ENCODE measurements around the gene TARS2.

The TARS2 gene, protein sequence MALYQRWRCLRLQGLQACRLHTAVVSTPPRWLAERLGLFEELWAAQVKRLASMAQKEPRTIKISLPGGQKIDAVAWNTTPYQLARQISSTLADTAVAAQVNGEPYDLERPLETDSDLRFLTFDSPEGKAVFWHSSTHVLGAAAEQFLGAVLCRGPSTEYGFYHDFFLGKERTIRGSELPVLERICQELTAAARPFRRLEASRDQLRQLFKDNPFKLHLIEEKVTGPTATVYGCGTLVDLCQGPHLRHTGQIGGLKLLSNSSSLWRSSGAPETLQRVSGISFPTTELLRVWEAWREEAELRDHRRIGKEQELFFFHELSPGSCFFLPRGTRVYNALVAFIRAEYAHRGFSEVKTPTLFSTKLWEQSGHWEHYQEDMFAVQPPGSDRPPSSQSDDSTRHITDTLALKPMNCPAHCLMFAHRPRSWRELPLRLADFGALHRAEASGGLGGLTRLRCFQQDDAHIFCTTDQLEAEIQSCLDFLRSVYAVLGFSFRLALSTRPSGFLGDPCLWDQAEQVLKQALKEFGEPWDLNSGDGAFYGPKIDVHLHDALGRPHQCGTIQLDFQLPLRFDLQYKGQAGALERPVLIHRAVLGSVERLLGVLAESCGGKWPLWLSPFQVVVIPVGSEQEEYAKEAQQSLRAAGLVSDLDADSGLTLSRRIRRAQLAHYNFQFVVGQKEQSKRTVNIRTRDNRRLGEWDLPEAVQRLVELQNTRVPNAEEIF

DNA sequence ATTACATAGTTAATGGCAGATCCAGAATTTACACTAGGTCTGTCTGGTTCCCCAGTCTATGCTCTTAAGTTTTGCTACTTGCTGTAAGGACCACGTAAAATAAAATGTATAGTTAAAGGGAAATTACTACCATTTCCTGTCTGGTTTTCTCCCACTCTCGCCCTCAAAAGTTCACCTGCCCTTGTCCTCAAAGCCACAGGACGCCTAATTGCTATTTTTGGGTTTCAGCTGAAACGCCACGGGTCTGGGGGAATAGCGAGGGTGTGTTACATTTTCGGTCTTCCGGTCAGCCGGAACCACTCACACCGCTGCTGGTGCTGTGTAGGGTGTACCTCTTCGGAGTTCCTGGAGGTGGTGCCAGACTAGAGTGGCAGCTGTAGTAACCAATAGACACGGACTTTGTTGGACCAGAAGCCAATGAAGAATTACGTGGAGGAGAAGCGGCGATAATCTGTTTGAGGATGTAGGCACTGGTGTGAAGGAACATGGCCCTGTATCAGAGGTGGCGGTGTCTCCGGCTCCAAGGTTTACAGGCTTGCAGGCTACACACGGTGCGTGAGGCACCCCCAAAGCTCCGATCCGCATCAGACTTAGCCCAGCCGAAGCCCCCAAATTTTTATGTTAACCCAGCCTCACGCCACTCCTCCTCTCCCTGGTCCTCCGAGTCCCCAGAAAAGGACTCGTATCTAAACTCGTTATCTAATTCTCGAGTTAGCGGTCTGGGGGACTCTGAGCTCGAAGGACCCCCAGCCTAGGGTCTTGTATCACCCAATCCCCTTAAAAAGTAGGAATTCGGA, at the start of gene TARS2:
TSS of gene TARS2 (plus strand) at position 454 of the 797 bp plus-strand sequence. CDS start at position 486, 32 bp downstream.
- peak; percentile 98 to 100 for DNase-seq

DNA sequence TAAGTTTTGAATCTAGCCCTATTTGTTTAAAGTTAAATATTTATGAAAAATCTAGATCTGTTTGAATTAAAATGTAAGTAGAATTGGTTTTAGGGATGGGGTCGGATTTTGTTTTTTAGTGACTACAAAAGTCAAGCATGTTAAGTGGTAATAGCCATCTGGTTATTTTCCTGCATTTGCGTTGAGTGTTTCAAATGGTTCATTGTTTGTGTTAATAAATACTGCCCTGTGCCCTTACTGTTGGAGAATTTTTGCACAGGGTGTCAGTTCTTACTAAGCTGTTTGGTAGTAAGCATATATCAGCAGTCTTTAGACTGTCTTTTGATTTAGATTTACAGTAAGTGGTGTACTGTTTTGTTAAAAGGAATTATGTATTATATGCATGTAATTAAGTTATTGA, 46.1 kb upstream of the TARS2 start:
- DNase-seq = no peak

DNA sequence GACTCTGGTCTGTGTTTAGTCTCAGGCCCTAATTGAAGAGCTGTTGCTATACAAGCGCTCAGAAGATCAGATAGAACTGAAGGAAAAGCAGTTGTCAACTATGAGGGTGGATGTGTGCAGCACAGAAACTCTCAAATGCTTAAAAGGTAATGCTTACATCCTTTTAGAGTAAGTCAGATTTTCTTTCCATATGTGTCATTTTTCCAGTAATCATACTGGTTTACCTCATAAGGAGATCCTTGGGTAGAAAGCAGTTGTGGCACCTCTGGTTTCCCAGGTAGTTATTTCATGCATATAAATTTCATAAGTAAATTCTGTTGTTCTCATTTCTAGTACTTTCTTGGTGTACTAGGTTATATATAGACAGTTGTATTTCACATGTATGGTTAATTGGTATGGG, 43.0 kb upstream of the TARS2 start:
- no peak for DNase-seq

DNA sequence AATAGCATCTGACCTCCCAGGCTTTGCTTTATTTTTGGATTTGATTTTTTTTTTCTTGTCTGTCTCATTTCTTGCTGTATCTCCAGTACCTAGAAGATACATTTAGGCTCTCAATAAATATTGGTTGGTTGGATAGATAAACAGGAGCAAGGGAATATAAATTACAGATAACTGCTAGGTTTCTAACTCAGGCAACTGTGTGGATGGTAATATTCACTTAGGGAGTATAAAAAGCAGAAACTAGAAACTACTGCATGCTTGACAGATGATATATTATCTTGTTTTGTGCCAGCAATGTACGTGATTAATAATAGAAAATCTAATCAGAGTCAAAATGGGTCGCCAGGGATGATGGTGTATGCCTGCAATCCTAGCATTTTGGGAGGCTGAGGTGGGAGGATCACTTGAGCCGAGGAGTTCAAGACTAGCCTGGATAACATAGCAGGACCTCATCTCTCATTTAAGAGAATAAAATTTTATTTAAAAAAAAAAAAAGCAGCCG, 31.0 kb upstream of the TARS2 start:
- DNase-seq = no peak

DNA sequence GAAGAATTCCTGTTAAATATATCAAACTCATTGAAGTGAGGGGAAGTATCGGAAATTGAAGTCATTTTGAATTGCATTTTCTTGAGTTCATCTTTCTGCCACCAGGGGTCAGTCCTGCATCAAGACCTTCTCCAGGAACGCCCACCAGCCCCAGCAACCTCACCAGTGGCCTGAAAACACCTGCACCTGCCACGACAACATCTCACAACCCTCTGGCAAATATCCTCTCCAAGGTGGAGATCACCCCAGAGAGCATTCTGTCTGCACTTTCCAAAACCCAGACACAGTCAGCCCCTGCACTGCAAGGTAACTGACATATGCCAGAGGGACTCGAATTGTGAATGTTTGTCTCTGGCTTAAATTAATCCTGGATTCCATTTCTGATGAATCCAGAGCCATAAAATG, 22.8 kb upstream of the TARS2 start:
- DNase-seq = peak; percentile 43 to 74

DNA sequence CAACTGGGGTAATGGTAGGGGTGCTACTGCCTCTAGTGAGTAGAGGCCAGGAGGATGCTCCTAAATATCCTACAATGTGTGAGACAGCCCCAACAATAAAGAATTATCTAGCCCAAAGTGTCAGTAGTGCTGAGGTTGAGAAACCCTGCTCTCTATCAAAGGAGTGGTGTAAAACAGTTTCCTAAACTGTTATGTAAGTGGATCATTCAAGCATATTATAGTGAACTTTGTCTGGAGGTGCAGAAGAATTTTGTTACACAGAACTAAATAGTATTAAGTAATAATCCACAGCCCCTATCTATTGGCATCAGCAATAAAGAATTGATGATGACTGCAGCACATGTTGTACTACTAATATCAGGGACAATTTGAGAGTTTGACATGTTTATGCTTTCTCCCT, 20.3 kb upstream of the TARS2 start:
- DNase-seq = no peak

DNA sequence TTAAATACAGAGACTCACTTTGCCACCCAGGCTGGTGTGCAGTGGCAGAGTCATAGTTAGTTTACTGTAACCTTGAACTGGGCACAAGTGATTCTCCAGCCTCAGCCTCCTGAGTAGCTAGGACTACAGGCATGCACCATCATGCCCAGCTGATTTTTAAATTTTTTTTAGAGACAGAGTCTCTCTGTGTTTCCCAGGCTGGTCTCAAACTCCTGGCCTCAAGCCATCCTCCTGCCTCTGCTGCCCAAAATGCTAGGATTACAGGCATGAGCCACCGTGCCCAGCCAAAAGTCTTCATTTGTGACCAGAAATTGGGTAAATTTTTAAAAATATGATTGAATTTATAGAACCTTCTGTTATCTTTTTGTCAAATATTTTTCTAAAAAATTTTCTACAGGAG, 17.9 kb upstream of the TARS2 start:
- no peak for DNase-seq

DNA sequence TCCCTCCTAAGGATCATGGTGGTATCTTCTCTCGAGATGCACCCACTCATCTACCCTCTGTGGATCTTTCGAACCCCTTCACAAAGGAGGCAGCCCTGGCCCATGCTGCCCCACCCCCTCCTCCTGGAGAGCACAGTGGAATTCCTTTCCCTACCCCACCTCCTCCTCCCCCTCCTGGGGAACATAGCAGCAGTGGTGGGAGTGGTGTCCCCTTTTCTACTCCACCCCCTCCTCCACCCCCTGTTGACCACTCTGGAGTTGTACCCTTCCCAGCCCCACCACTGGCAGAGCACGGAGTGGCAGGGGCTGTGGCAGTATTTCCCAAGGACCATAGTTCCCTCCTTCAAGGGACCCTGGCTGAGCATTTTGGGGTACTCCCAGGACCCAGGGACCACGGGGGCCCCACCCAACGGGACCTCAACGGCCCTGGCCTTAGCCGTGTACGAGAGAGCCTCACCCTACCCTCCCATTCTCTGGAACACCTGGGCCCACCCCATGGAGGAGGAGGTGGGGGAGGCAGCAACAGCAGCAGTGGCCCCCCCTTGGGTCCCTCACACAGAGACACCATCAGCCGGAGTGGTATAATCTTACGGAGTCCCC, 14.5 kb upstream of the TARS2 start:
- DNase-seq = no peak

DNA sequence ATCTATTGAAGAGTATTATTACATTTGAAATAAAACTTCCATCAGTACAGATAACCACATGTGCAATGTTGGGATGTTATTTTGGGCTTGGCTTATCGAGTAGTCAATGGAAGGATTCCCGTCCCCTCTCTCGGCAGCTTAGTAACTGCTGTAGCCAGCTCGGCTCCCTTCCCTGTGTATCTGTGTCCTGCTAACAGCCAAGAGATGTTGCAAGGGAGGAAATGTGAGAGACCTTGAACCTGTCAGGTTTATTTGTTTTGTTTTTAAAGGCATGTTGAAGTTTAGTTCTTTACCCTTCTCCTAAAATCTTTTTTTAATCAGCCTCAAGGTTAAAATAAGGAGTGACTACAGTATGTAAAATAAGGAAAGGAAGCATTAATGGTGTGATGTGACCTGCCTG, 13.6 kb upstream of the TARS2 start:
- no peak for DNase-seq

DNA sequence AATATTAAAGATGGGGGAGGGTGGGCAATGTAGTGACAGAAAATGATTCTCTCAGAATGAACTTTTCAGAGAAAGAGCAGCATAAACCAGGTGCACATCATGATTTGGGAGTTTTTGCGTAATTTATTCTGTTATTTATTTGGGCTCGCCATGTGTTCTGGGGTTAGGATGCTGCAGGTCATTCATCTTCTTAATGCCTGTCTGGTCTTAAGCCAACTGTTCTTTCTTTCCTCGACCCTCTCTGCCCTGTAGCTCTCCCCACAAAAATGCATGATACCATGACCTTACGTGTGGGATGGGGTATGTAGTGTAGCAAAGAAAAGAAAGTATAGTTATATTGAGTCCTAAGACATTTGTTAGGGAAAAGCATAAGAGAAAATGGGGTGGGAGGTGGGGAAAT, 12.3 kb upstream of the TARS2 start:
- no peak for DNase-seq

DNA sequence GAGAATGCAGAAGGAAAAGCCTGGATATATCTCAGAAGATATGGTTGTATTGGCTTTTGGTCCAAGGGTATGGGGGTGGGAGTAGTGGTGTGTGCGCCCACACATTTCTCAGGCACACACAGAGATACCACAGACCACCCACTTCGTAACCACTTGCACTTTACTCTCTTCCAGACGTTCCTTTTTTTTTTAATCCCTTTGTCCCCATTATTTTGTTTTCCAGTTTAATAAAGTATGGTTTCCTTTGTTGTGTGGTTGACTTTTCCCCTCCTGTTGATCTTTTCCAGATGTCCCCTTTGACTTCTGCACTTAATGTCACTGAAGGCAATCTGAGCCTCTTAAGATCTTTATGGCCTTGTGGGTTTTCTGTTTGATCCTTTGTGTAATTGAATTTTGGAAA, 10.5 kb upstream of the TARS2 start:
- DNase-seq = no peak

DNA sequence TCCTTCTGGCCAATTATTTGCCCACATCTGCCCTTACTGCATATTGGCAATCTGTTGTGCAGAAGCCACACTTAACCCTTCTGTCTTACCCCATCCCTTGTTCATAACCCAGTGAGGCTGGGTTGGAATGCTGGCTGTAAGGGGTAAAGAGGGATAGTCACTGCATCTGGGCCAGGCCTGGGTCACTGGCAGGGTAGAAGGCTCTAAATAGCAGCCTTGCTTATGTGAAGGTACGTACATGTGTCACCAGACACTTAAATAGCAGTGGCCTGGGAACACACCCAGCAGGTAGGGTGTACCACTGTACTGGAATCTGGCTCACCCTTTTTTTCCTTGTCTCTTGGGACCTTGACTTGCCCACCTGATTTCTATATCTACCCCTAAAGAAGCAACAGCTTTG, 9.9 kb upstream of the TARS2 start:
- DNase-seq = no peak

DNA sequence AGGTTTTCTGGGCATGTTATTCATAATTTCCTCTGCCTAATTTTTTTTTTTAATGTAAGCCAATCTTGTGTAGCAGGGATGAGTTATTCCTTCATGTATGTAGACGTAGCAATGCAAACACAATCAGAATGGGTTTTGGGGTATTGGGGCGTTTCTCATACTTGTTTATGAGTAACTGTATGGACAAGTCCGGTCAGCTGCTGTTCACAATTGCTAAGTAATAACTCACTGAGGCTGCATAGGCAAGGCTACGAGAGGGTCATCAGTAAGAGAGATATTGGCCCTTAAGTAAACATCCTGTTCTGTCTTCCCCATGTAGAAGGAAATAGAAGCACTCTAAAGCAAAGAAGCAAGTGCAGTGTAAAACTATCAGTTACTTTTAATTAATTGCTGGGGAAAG, 9.5 kb upstream of the TARS2 start:
- no peak for DNase-seq

DNA sequence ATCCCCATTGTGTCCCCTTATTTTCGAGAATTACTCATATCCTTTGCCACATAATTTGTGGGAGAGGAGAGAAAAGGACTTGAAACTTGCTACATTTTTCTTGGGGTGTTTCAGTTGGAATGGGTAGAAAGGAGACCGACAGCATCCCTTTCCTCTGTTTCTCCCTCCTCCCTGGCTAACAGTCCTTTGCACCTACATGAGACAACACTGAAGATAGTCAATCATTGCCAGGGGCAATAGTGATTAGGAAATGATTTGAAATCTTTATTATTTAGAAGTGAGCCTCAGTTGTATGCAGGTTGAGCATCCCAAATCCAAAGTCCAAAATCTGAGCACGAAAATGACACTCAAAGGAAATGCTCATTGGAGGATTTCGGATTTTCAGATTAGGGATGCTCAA, 7.8 kb upstream of the TARS2 start:
- no peak for DNase-seq

DNA sequence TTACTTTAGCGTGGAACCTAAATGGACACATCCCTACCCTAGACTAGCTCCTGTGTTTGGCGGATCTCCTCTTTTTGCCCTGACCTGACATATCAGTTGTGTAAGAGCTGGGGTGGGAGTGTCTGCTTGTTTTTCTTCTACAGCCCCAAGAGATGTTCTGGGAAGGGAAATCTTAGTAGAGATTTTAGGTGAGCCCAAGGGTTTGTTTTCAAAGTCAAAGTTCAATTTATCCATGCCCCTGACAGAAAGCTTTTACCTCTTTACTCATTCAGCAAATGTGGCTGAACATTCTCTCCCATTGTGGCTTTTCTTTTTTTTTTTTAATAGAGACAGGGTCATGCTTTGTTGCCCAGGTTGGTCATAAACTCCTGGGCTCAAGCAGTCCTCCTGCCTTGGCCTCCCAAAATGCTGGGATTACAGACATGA, 7.3 kb upstream of the TARS2 start:
- DNase-seq = no peak

DNA sequence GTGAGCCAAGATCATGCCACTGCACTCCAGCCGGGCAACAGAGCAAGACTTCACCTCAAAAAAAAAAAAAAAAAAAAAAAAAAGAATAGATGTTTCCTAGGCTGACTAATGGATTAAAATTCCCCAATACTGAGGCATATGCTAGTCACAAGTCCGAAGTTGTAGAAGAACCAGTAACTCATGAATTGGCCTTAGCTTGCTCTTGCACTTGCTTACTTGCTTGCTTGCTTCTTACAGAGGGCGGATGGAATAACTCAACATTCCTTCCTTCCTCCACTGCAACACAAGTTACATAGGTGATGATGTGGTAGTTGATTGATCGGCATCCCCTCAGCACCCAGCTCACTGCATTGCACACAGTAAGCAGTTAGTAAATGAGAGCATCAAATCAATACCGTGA, 2.8 kb upstream of the TARS2 start:
- DNase-seq = no peak

DNA sequence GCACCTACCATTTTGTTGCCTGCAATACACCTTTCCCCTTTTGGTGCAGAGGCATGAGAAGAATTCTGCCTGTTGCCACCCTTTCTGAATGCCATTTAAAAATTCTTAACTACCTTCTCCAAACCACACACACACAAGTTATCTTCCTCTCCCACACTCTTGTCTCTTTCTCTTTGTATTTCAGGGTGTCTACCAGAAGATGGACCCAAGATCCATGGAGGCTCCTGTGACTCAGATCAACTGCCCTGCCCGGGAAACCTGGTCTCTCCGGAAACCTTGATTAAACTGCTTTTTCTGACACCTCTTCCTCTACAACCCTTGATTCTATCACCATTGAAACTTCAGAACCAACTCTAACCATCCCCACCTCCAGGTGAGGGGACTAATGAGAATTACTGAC, 2.4 kb upstream of the TARS2 start:
- no peak for DNase-seq

DNA sequence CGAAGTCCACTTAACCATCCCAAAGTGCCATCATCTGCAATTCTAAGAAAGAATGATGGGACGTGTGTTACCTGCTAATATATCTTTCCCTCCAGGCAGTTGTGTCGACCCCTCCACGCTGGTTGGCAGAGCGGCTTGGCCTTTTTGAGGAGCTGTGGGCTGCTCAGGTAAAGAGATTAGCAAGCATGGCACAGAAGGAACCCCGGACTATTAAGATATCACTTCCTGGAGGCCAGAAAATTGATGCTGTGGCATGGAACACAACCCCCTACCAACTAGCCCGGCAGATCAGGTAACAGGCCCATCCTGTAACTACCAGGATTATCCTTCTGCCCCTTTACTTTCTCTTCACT, 520 bp downstream of the TARS2 start:
- no peak for DNase-seq

DNA sequence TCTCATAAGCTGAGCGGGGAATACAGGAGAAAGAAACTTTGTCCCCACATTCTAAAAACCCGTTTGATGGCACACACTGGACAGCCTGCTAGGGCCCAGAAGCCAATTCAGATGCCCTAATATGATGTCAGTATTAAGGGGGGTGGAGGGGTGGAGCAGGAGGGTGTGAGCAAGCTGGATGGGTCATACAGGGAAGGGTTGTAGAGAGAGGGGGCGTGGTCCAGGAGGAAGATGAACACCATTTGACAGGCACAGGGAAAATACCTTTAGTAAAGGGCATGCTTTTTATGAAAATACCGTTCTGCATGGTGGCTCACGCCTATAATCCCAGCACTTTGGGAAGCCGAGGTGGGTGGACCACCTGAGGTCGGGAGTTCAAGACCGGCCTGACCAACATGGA, 6.0 kb downstream of the TARS2 start:
- DNase-seq = no peak

DNA sequence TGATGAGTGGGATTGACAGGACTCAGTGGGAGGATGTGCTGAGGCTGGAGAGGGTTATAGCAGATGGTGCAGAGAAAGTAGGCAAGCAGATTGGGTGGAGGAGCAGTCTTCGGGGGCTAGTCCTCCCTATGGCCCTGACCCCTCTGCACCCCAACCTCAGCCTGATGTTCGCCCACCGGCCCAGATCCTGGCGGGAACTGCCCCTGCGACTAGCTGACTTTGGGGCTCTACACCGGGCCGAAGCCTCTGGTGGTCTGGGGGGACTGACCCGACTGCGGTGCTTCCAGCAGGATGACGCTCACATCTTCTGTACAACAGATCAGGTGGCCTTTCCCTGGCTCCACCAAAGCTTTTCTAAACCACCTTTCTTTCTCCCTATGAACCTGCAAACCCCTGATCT, 11.1 kb downstream of the TARS2 start:
- no peak for DNase-seq

DNA sequence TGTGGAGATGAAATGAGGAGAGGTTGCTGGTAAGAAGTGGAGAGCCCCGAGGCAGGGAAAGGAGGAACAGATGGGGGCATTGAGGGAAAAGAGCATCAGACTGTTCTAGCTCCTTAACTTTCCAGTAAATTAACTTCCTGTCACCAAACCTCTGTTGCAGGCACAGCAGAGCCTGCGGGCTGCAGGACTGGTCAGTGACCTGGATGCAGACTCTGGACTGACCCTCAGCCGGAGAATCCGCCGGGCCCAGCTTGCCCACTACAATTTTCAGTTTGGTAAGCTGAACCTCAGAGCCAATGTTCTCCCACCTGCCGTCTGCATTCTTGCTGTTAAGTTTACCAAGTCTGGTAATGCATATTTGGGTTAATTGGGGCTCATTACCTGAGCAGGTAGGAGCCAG, 18.2 kb downstream of the TARS2 start:
- DNase-seq = no peak

DNA sequence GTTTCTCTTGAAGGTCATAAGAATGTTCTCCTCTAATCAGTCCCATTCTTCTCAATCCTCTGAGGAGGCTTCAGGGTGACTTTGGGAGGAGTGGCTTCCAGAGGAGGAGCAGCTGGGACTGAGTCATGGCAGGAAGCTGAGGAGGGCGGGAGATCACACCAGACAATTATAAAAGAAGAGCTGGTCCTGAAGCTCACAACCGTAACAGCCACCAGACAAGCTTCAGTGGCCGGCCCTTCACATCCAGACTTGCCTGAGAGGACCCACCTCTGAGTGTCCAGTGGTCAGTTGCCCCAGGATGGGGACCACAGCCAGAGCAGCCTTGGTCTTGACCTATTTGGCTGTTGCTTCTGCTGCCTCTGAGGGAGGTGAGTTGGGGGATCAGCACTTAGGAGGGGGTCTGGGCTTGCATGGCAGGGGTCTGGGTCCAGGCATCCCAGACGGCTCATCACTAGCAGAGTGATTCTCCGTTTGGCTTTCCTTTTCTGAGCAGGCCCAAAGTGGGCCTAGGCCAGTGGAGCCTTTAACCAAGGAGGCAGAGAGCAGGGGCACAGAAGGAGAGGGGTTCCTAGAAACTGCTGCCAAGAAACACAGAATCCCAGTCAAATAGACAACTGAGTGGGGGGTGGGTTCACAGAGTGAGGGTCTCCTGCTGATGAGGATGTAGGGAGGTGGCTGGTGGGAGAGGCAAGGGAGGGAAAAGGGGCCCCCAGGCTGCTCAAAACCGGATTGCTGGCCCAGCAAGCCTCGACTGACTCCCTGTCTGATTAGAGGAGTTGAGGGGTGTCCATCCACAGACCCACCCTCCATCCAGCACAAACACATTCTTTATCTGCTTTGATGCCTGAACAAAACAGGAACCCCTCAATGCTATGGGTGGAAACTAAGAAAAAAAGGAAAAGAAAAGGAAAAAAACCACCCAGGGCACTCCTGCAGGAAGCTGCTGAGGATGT, 21.0 kb downstream of the TARS2 start, which contains the start of gene ECM1:
TSS of gene ECM1 (plus strand) at position 198 of the 953 bp plus-strand sequence. CDS start at position 299, 101 bp downstream.
- no peak for DNase-seq

All from NCI-H187 (cell line).